Measurements from ENCODE around the gene TMPRSS12.
"Not testable (repeated sequence)": the region's sequence is repeated elsewhere in the genome, so short reads cannot be mapped to it uniquely, and the experiment has no call there.

TMPRSS12 gene

GRCh38 chr12:50894241-50894640 is 51.5 kb downstream of the TMPRSS12 start:
- CTCF ChIA-PET, result no interaction called here
- no peak for DNase-seq
- Mint-ChIP-seq H3K36me3 (no peaks in the 10 kb centered on the region), H3K27me3 (no peaks in the 10 kb centered on the region), H3K27ac (no peak overlapping the region), H3K4me3 (no peak overlapping the region), H3K4me1 (no peaks in the 10 kb centered on the region), H3K9me3 (no peaks in the 10 kb centered on the region)

GRCh38 chr12:50901685-50902113 is 59.0 kb downstream of the TMPRSS12 start:
- Mint-ChIP-seq H3K4me3 (no peak overlapping the region), H3K4me1 (no peaks in the 10 kb centered on the region), H3K36me3 (no peaks in the 10 kb centered on the region), H3K27ac (no peak overlapping the region), H3K9me3 (no peaks in the 10 kb centered on the region), H3K27me3 (peaks cover 5% of the 10 kb centered on the region)
- CTCF ChIA-PET, result interaction anchor here (0.7 kb wide), 1 partner anchor 76 kb away, joined by 3 read pairs; no protein-coding TSS in a partner anchor
- no peak for DNase-seq

- CTCF ChIA-PET, result not testable (repeated sequence)
These were observed 65.8 kb downstream of the TMPRSS12 start for GRCh38 chr12:50908479-50908878.

GRCh38 chr12:50912361-50912760 is 69.6 kb downstream of the TMPRSS12 start:
- H3K36me3 Mint-ChIP-seq, H3K4me3 Mint-ChIP-seq, DNase-seq, H3K4me1 Mint-ChIP-seq, H3K27ac Mint-ChIP-seq, CTCF ChIA-PET: not testable (repeated sequence)
- Mint-ChIP-seq H3K9me3 (peaks cover 24% of the 10 kb centered on the region), H3K27me3 (peaks cover 31% of the 10 kb centered on the region)

More at GRCh38 chr12:50908479-50908878, 65.8 kb downstream of the TMPRSS12 start:
- not testable (repeated sequence) for H3K36me3 Mint-ChIP-seq, H3K4me3 Mint-ChIP-seq, H3K4me1 Mint-ChIP-seq, DNase-seq, H3K27me3 Mint-ChIP-seq, H3K27ac Mint-ChIP-seq
- peaks cover 11% of the 10 kb centered on the region for H3K9me3 Mint-ChIP-seq

- H3K27me3 Mint-ChIP-seq, result peaks cover 32% of the 10 kb centered on the region
- no peak for DNase-seq
- no peak overlapping the region for H3K27ac Mint-ChIP-seq
- H3K4me3 Mint-ChIP-seq, result no peak overlapping the region
- H3K36me3 Mint-ChIP-seq, result peaks cover 1% of the 10 kb centered on the region
- H3K9me3 Mint-ChIP-seq, result peaks cover 27% of the 10 kb centered on the region
- CTCF ChIA-PET, result no interaction called here
- no peaks in the 10 kb centered on the region for H3K4me1 Mint-ChIP-seq
These were observed 70.5 kb downstream of the TMPRSS12 start for GRCh38 chr12:50913224-50913623.

GRCh38 chr12:50914872-50915484 is 72.3 kb downstream of the TMPRSS12 start:
- Mint-ChIP-seq H3K4me1 (peaks cover 6% of the 10 kb centered on the region), H3K36me3 (peaks cover 1% of the 10 kb centered on the region), H3K9me3 (peaks cover 30% of the 10 kb centered on the region), H3K27ac (no peak overlapping the region), H3K4me3 (no peak overlapping the region), H3K27me3 (peaks cover 32% of the 10 kb centered on the region)
- CTCF ChIA-PET, result no interaction called here
- DNase-seq, result no peak

GRCh38 chr12:50916292-50916691 is 73.6 kb downstream of the TMPRSS12 start:
- Mint-ChIP-seq H3K36me3 (peaks cover 1% of the 10 kb centered on the region), H3K4me1 (peaks cover 6% of the 10 kb centered on the region), H3K4me3 (no peak overlapping the region), H3K27ac (no peak overlapping the region), H3K9me3 (peaks cover 26% of the 10 kb centered on the region), H3K27me3 (peaks cover 27% of the 10 kb centered on the region)
- CTCF ChIA-PET, result interaction anchor here (0.6 kb wide), 1 partner anchor 32 kb away, joined by 3 read pairs; no protein-coding TSS in a partner anchor
- DNase-seq, result no peak

- CTCF ChIA-PET, result no interaction called here
- H3K9me3 Mint-ChIP-seq, result peaks cover 19% of the 10 kb centered on the region
- peaks cover 14% of the 10 kb centered on the region for H3K4me1 Mint-ChIP-seq
- H3K27ac Mint-ChIP-seq, result no peak overlapping the region
- no peak overlapping the region for H3K4me3 Mint-ChIP-seq
- DNase-seq, result no peak
- H3K36me3 Mint-ChIP-seq, result peaks cover 1% of the 10 kb centered on the region
- H3K27me3 Mint-ChIP-seq, result peaks cover 25% of the 10 kb centered on the region
These were observed 76.0 kb downstream of the TMPRSS12 start for GRCh38 chr12:50918584-50919316.

- Mint-ChIP-seq H3K27me3 (peaks cover 9% of the 10 kb centered on the region), H3K36me3 (no peaks in the 10 kb centered on the region), H3K27ac (no peak overlapping the region), H3K9me3 (peaks cover 4% of the 10 kb centered on the region), H3K4me1 (peaks cover 31% of the 10 kb centered on the region), H3K4me3 (no peak overlapping the region)
- DNase-seq, result no peak
- CTCF ChIA-PET, result interaction anchor here (1.2 kb wide), 2 partner anchors 9 to 77 kb away, joined by 3 to 4 read pairs; no protein-coding TSS in a partner anchor
These were observed 80.1 kb downstream of the TMPRSS12 start for GRCh38 chr12:50922820-50923219.

GRCh38 chr12:50923361-50924130 is 80.8 kb downstream of the TMPRSS12 start:
- no peak for DNase-seq
- no peak overlapping the region for H3K27ac Mint-ChIP-seq

GRCh38 chr12:50924131-50924438 is 81.4 kb downstream of the TMPRSS12 start:
- no peak for DNase-seq
- CTCF ChIA-PET, result interaction anchor here (0.7 to 1.6 kb wide), 2 partner anchors 98 to 159 kb away, joined by 4 to 5 read pairs; no protein-coding TSS in a partner anchor
- peak overlapping the region; percentile 39 for H3K4me3 Mint-ChIP-seq
- no peak overlapping the region for H3K27ac Mint-ChIP-seq
- no peaks in the 10 kb centered on the region for H3K9me3 Mint-ChIP-seq
- no peaks in the 10 kb centered on the region for H3K36me3 Mint-ChIP-seq
- H3K27me3 Mint-ChIP-seq, result peaks cover 9% of the 10 kb centered on the region
- peaks cover 28% of the 10 kb centered on the region for H3K4me1 Mint-ChIP-seq

More at GRCh38 chr12:50923361-50924130, 80.8 kb downstream of the TMPRSS12 start:
- Mint-ChIP-seq H3K4me3 (peak overlapping the region; percentile 39), H3K27me3 (peaks cover 9% of the 10 kb centered on the region), H3K9me3 (no peaks in the 10 kb centered on the region), H3K4me1 (peaks cover 32% of the 10 kb centered on the region), H3K36me3 (no peaks in the 10 kb centered on the region)
- CTCF ChIA-PET, result interaction anchor here (0.7 to 1.2 kb wide), 3 partner anchors 9 to 98 kb away, joined by 3 to 4 read pairs (median 4); no protein-coding TSS in a partner anchor

- peak; percentile 49 for DNase-seq
- CTCF ChIA-PET, result interaction anchor here (0.5 to 1.6 kb wide), 2 partner anchors 62 to 159 kb away, joined by 3 to 5 read pairs; no protein-coding TSS in a partner anchor
- Mint-ChIP-seq H3K9me3 (no peaks in the 10 kb centered on the region), H3K27me3 (peaks cover 9% of the 10 kb centered on the region), H3K4me1 (peaks cover 28% of the 10 kb centered on the region), H3K4me3 (peak overlapping the region; percentile 56), H3K27ac (no peak overlapping the region), H3K36me3 (no peaks in the 10 kb centered on the region)
These were observed 82.0 kb downstream of the TMPRSS12 start for GRCh38 chr12:50924439-50925341.

- no peaks in the 10 kb centered on the region for H3K36me3 Mint-ChIP-seq
- H3K4me3 Mint-ChIP-seq, result peak overlapping the region; percentile 31
- H3K27me3 Mint-ChIP-seq, result peaks cover 9% of the 10 kb centered on the region
- DNase-seq, result no peak
- H3K4me1 Mint-ChIP-seq, result peaks cover 28% of the 10 kb centered on the region
- no peaks in the 10 kb centered on the region for H3K9me3 Mint-ChIP-seq
- CTCF ChIA-PET, result interaction anchor here (0.5 to 1.6 kb wide), 2 partner anchors 62 to 160 kb away, joined by 3 to 5 read pairs; no protein-coding TSS in a partner anchor
- peak overlapping the region; percentile 42 for H3K27ac Mint-ChIP-seq
These were observed 82.6 kb downstream of the TMPRSS12 start for GRCh38 chr12:50925342-50925651.
